GM12878 (cell line): ENCODE data around the gene GLUL. TPM values are rescaled to one million over a fixed set of nuclear protein-coding genes. Genes with fewer than 3 reads are reported as not detected.
A peak's percentile ranks its signal among the peaks of the same experiment; 100 is the strongest.

Source experiments
- ATAC-seq: fragments of 200-7000 bp; cut with Tn5 transposase; 3 replicates; pipeline ENCODE4 v1.9.1; 2020; ENCODE audit warnings: mild to moderate bottlenecking, moderate library complexity
- BruUV-seq: library from RNA; stranded (reverse); fragments of 400-500 nt; replicated peaks from 2 replicates; lab custom pipeline; 2021; lab: Mats Ljungman, UMichigan
- CTCF ChIA-PET: fragments of 300-600 bp; sonication (Branson Sonifier 250); formaldehyde crosslinking; extraction: SDS; loops from one replicate; lab custom pipeline; 2021; ENCODE audit warnings: inconsistent platforms; lab: Yijun Ruan, JAX
- POLR2A ChIA-PET: fragments of 350-600 bp; formaldehyde crosslinking; extraction: SDS; loops from one replicate; lab custom pipeline; 2021; ENCODE audit warnings: inconsistent platforms; lab: Charles Lee
- RAD21 ChIA-PET: fragments of 300-600 bp; sonication (Branson Sonifier 250); formaldehyde crosslinking; loops from one replicate; lab custom pipeline; 2023; ENCODE audit warnings: antibody characterized with exemption; ENCODE audit not compliant: unreplicated experiment; lab: Charles Lee
- SMC1A ChIA-PET: fragments of 300-600 bp; sonication (Branson Sonifier 250); formaldehyde crosslinking; loops from one replicate; lab custom pipeline; 2023; ENCODE audit not compliant: unreplicated experiment, uncharacterized antibody; lab: Charles Lee
- DNase-seq: peaks from one replicate; pipeline ENCODE4 v3.0.0-alpha.2; 2011; ENCODE audit warnings: low read depth, low spot score
- FAIRE-seq: peaks from 3 replicates; lab custom pipeline; 2011; peaks lifted over from hg19 to GRCh38; lab: Jason Lieb, UNC
- H2AFZ ChIP-seq: 2 replicates; pipeline ENCODE4 v1.6.0; 2011; ENCODE audit warnings: low read depth, low read length, control low read depth; ENCODE audit not compliant: control insufficient read depth
- H3K27ac ChIP-seq: 2 replicates; pipeline ENCODE4 v1.5.1; 2011; ENCODE audit warnings: control low read depth; ENCODE audit not compliant: control insufficient read depth, insufficient read depth
- H3K27me3 ChIP-seq, 2 experiments: replicated peaks in 1 of 2; 2 replicates each; pipeline versions ENCODE4 v1.6.0 to v1.6.1; 2011; ENCODE audit warnings: low read length in 1 of 2; ENCODE audit not compliant: control insufficient read depth in 2 of 2, insufficient read depth in 2 of 2
- H3K36me3 ChIP-seq, 2 experiments: 2 replicates each; pipeline ENCODE4 v1.5.1; 2011; ENCODE audit warnings: low read length in 1 of 2; ENCODE audit not compliant: control insufficient read depth in 2 of 2, insufficient read depth in 2 of 2
- H3K4me1 ChIP-seq: 2 replicates; pipeline ENCODE4 v1.6.1; 2011; ENCODE audit warnings: mild to moderate bottlenecking, low read length, moderate library complexity, mixed read lengths; ENCODE audit not compliant: control insufficient read depth, insufficient read depth
- H3K4me2 ChIP-seq: 2 replicates; pipeline ENCODE4 v1.6.0; 2011; ENCODE audit warnings: control low read depth; ENCODE audit not compliant: control insufficient read depth, insufficient read depth
- H3K4me3 ChIP-seq: fragments of 200-600 bp; sonication (generic); 2 replicates; pipeline ENCODE4 v1.5.1; 2016
- H3K79me2 ChIP-seq: 2 replicates; pipeline ENCODE4 v1.6.0; 2011; ENCODE audit warnings: low read length; ENCODE audit not compliant: control insufficient read depth, insufficient read depth
- H3K9ac ChIP-seq: 2 replicates; pipeline ENCODE4 v1.8.0; 2011; ENCODE audit warnings: low read length, control low read depth, mixed read lengths; ENCODE audit not compliant: control insufficient read depth, insufficient read depth
- H3K9me3 ChIP-seq: replicated peaks from 3 replicates; pipeline ENCODE4 v1.5.1; 2011; ENCODE audit warnings: mild to moderate bottlenecking, low read length; ENCODE audit not compliant: control insufficient read depth, insufficient read depth
- H4K20me1 ChIP-seq: 2 replicates; pipeline ENCODE4 v1.6.0; 2011; ENCODE audit not compliant: control insufficient read depth, insufficient read depth
- IKZF1 ChIP-seq: fragments of 450-650 bp; conservative IDR thresholded peaks from 2 replicates; pipeline ENCODE4 v1.6.1; 2017; ENCODE audit warnings: antibody characterized with exemption, mild to moderate bottlenecking
- IKZF2 ChIP-seq, 2 experiments: fragments of 450-650 bp; IDR thresholded peaks; 2 replicates each; pipeline ENCODE4 v1.6.1; 2017; ENCODE audit warnings: mild to moderate bottlenecking in 2 of 2, moderate library complexity in 2 of 2
- KAT2A ChIP-seq: conservative IDR thresholded peaks from 2 replicates; pipeline ENCODE4 v1.6.1; 2011; ENCODE audit warnings: low read depth, low read length; ENCODE audit not compliant: control insufficient read depth
- MEF2A ChIP-seq: IDR thresholded peaks from 2 replicates; pipeline ENCODE4 v1.6.1; 2011; ENCODE audit warnings: low read depth, mild to moderate bottlenecking, low read length, moderate library complexity; ENCODE audit not compliant: insufficient read depth
- RUNX3 ChIP-seq: IDR thresholded peaks from 2 replicates; pipeline ENCODE4 v1.6.1; 2012; ENCODE audit warnings: low read length, inconsistent platforms
- WGBS: methylation state at CpG from one replicate; pipeline ENCODE4 v1.1.6; 2016; ENCODE audit warnings: low lambda C conversion rate; ENCODE audit not compliant: insufficient replicate concordance, insufficient coverage; ENCODE audit errors: missing lambda C conversion rate; 5-methylcytosine and 5-hydroxymethylcytosine counted together
- in situ Hi-C: fragments of 300-500 bp; cut with MboI; formaldehyde crosslinking; loops from 9 replicates; pipeline ENCODE4 v1.14.3; 2018; ENCODE audit warnings: mixed read lengths
- intact Hi-C: fragments of 100-400 bp; cut with micrococcal nuclease; formaldehyde crosslinking; loops from one replicate; pipeline ENCODE4 v1.14.2; 2022; ENCODE audit not compliant: unreplicated experiment
- polyA plus RNA-seq, 11 experiments: library from polyadenylated mRNA; depleted of rRNA in 4 of 11; unstranded in 6 of 11; stranded (reverse) in 5 of 11; fragments of >200 nt; fragmentation: Nextera tagmentation in 4 of 11; fragmentation: Illumina TruSeq in 1 of 11; extraction: Ambion mirVana in 4 of 11; extraction: Trizol in 1 of 11; gene quantifications; 1 replicate in 1 of 11; 2 replicates in 10 of 11; pipeline versions ENCODE4 v1.2.1 to v1.2.3, GENCODE V29; 2011 to 2016; ENCODE audit warnings: inconsistent platforms in 2 of 11, missing spikeins in 2 of 11, low read depth in 1 of 11
- total RNA-seq, 4 experiments: library from RNA; depleted of rRNA in 3 of 4; stranded (reverse); fragments of >200 nt in 3 of 4; fragmentation: Illumina TruSeq in 1 of 4; extraction: Trizol in 1 of 4; gene quantifications; 2 replicates each; pipeline versions ENCODE4 v1.2.1 to v1.2.3, GENCODE V29; 2013 to 2021

Gene GLUL
- total and polyA plus RNA-seq, 10 of the 15 experiments (the other 5 are each of a cell fraction or from before 2014, with no cell fraction given): 2.3 to 392 (median 164) TPM

DNA sequence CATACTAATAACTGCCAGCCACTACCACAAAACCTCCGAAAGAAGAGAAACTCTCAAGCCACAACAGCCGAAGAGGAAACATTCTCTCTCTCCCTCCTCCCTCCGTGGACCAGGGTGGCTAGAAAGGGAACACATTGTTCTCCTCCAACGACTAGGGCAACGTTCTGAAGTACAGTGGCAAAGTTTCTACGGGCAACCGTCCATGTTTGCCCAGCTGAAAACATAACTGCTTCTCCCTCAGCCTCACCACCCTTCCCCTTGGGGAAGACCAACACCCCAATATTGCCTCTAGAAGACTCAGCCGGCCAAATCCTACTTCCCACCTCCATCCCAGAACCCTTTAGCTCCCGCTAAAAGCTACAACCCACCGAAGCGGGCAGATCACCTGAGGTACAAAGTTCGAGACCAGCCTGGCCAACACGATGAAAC lies 2.0 kb downstream of the GLUL start:
- ChIA-PET SMC1A (interaction anchor here (2.1 to 5.6 kb wide), 2 partner anchors 39 to 244 kb away, joined by 5 to 42 read pairs; no protein-coding TSS in a partner anchor), RAD21 (interaction anchor here (1.5 to 4.0 kb wide), 2 partner anchors 242 to 246 kb away, joined by 5 to 24 read pairs; no protein-coding TSS in a partner anchor), POLR2A (interaction anchor here (0.6 kb wide), 1 partner anchor 821 kb away, joined by 3 read pairs; no protein-coding TSS in a partner anchor), CTCF (interaction anchor here (0.7 to 2.4 kb wide), 8 partner anchors 9 to 335 kb away, joined by 3 to 15 read pairs (median 3); no protein-coding TSS in a partner anchor)
- peaks cover 11% of the 10 kb centered on the region for H3K4me1 ChIP-seq
- no peaks in the 10 kb centered on the region for H4K20me1 ChIP-seq
- FAIRE-seq (peak; percentile 52), ATAC-seq (peak; percentile 7), DNase-seq (no peak)
- H2AFZ ChIP-seq: no peak overlapping the region
- peak overlapping the region; percentile 85; the same call in 1 of the 2 replicates for H3K4me3 ChIP-seq
- intact Hi-C loops (loop anchor here (5.0 kb wide), 1 partner anchor 67 kb away; no protein-coding TSS in a partner anchor), in situ Hi-C loops (no loop called here)
- WGBS: under 1% methylated on average over 13 of the region's 13 CpGs
- H3K36me3 ChIP-seq: peaks cover 0 to 5% of the 10 kb centered on the region in 2 experiments; a peak in 1 of 4 replicates
- no peaks in the 10 kb centered on the region for H3K27me3 ChIP-seq
- H3K9ac ChIP-seq: peak overlapping the region; percentile 38; the same call in 1 of the 2 replicates
- TF ChIP-seq IKZF2 (IDR thresholded peaks at IDR 0.05) (peak in 1 of 2 experiments; percentile 28; a peak in 1 of 4 replicates), RUNX3 (peak; percentile 76), IKZF1 (0 out of 2 replicates have a peak, but pooled peaks have one; percentile 22), MEF2A (no peak), KAT2A (no peak)
- no TSS peak for BruUV-seq
- H3K9me3 ChIP-seq: no peaks in the 10 kb centered on the region
- peak overlapping the region; percentile 91 for H3K4me2 ChIP-seq
- no peak overlapping the region for H3K27ac ChIP-seq
- H3K79me2 ChIP-seq: peaks cover 7% of the 10 kb centered on the region
